Activated CD4-positive, alpha-beta memory T cell treated with anti-CD3 and anti-CD28 coated beads, Interleukin-2, amount 10 ng/mL, durations not matched to agents 7 days and 5 days (primary cell): Measurements from ENCODE around the gene EFHC1. TPM values are rescaled to one million over a fixed set of nuclear protein-coding genes. Genes with fewer than 3 reads are reported as not detected.

Experiments
- CTCF ChIA-PET: fragments of 350-600 bp; sonication (Branson Sonifier 250); formaldehyde crosslinking; loops from one replicate; lab custom pipeline; 2021; ENCODE audit warnings: antibody characterized with exemption, inconsistent platforms; lab: Charles Lee
- POLR2A ChIA-PET: fragments of 350-600 bp; sonication (Branson Sonifier 250); formaldehyde crosslinking; loops from one replicate; lab custom pipeline; 2021; ENCODE audit warnings: antibody characterized with exemption; lab: Charles Lee
- DNase-seq: peaks from one replicate; pipeline ENCODE4 v3.0.0-alpha.2; 2020
- H3K27ac Mint-ChIP-seq: one replicate; pipeline ENCODE4 v1.8.0; 2021; ENCODE audit warnings: mild to moderate bottlenecking, mixed read lengths
- H3K27me3 Mint-ChIP-seq: one replicate; pipeline ENCODE4 v1.8.0; 2021; ENCODE audit warnings: mixed read lengths
- H3K36me3 Mint-ChIP-seq: one replicate; pipeline ENCODE4 v1.8.0; 2021; ENCODE audit warnings: low read depth, mixed read lengths
- H3K4me1 Mint-ChIP-seq: one replicate; pipeline ENCODE4 v1.8.0; 2021; ENCODE audit warnings: mixed read lengths
- H3K4me3 Mint-ChIP-seq: one replicate; pipeline ENCODE4 v1.8.0; 2021; ENCODE audit warnings: mild to moderate bottlenecking, mixed read lengths
- H3K9me3 Mint-ChIP-seq: one replicate; pipeline ENCODE4 v1.8.0; 2021; ENCODE audit warnings: mixed read lengths
- total RNA-seq, 2 experiments: library from RNA; stranded (reverse); gene quantifications; one replicate each; pipeline ENCODE4 v1.2.3, GENCODE V29; 2021

Gene EFHC1
- total RNA-seq, 2 experiments from 2014 or later = 1.6 to 3.4 TPM

DNA sequence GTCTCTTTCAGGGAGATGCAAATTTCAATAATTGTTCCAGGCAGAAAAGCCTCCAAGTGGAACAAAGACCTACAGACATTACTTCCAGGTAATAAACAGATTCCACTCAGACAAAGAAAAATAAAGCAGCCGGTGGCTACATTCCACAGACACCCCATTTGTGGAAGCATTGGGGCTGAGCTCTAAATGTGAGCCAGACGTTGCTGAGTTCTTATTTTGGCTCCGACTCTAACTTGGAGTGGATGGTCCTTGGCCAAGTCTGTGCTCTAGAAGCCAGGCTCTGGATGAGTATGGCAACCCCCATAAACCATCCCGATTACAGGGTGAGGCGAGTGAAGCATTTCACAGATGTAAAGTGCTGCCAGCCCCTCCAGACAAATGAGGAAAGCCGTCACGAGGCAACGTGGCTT is 150.2 kb downstream of the EFHC1 start:
- Mint-ChIP-seq H3K36me3 (no peaks in the 10 kb centered on the region), H3K9me3 (no peaks in the 10 kb centered on the region), H3K4me1 (peaks cover 32% of the 10 kb centered on the region), H3K27ac (no peak overlapping the region), H3K27me3 (no peaks in the 10 kb centered on the region), H3K4me3 (no peak overlapping the region)
- CTCF ChIA-PET = no interaction called here
- POLR2A ChIA-PET = no interaction called here
- DNase-seq = no peak

DNA sequence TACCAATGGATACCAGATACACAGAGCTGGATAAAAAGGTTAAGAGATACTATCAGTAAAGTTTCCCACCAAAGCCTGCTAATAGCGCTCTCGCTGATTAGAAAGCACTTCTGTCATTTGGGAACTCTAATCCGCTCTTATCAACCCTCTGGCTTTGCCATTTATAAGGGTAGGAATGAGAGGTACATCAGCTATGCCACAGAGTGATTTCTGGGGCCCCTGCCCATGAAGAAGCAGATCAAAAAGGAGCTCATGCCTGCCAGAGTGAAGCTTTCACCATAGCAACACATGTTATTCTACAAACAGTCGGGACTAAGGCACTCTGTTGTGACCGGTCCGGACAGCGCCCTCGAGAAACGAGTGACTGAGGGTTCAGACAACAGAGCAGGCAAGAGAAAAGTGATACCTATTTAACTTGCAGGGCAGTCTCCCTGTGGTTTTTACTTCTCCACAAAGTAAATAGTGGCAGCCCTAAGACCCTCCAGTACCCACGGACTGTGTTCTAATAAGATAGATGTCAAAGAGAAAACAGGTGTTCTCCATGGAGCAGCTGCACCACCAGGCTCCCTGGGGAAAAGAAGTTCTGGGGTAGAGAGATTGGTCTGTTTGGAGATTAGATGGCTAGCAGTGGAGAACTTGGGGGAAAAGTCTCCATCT is 151.1 kb downstream of the EFHC1 start:
- Mint-ChIP-seq H3K4me1 (peaks cover 39% of the 10 kb centered on the region), H3K27me3 (peaks cover 4% of the 10 kb centered on the region), H3K36me3 (no peaks in the 10 kb centered on the region), H3K27ac (no peak overlapping the region), H3K9me3 (no peaks in the 10 kb centered on the region), H3K4me3 (no peak overlapping the region)
- ChIA-PET POLR2A (no interaction called here), CTCF (no interaction called here)
- no peak for DNase-seq

DNA sequence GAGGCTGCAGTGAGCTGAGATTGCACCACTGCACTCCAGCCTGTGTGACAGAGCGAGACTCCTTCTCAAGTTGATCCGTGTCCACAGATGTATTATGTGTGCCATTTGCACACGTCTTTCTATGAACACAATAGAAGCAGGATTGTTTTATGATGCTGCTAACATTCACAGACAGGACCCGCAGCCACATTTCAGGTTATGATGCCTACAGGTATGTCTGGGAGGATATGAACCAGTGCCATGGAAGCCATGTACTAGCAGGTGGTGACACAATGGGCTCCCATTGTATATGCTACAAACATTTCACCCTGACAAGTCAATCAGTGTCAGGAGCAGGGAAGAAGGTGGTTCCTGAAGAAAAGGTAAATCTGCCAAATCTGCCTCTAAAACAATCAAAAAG is 152.4 kb downstream of the EFHC1 start:
- CTCF ChIA-PET = interaction anchor here (0.7 kb wide), 1 partner anchor 154 kb away, joined by 3 read pairs; no protein-coding TSS in a partner anchor
- DNase-seq = no peak
- H3K4me3 Mint-ChIP-seq = no peak overlapping the region
- no peaks in the 10 kb centered on the region for H3K9me3 Mint-ChIP-seq
- H3K27me3 Mint-ChIP-seq = peaks cover 5% of the 10 kb centered on the region
- no peak overlapping the region for H3K27ac Mint-ChIP-seq
- no peaks in the 10 kb centered on the region for H3K36me3 Mint-ChIP-seq
- peaks cover 39% of the 10 kb centered on the region for H3K4me1 Mint-ChIP-seq
- POLR2A ChIA-PET = no interaction called here

DNA sequence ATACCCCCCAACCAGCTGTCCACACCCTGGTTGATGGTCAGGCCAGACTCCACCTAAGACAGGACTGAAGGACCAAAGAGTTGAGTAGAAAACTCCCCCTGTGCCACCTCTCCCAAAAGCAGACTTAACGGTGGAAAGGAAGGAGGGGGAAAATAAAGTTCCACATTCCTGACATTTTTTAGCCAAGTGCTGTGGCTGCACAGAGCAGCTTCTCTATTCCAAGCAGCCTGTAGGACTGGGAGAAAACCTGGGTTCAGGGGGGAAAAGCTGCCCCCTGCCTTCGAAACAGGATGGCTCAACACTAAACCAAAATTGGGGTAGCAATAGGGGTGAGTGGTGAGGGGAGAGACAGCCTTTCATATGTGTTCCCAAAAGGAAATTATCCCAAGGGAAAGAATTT is 153.2 kb downstream of the EFHC1 start:
- Mint-ChIP-seq H3K4me1 (peaks cover 40% of the 10 kb centered on the region), H3K36me3 (no peaks in the 10 kb centered on the region), H3K4me3 (no peak overlapping the region), H3K9me3 (no peaks in the 10 kb centered on the region), H3K27ac (no peak overlapping the region), H3K27me3 (peaks cover 5% of the 10 kb centered on the region)
- no peak for DNase-seq
- CTCF ChIA-PET = no interaction called here
- POLR2A ChIA-PET = no interaction called here

Other genes starting within 250 kb of the EFHC1 start
- 1 to 10 TPM; 5.5 to 6.2 TPM for gene IL17A, start 234.0 kb upstream of the EFHC1 start, total RNA-seq
- 10 to 100 TPM; 12.6 to 13.3 TPM for gene IL17F, start 175.8 kb upstream of the EFHC1 start, total RNA-seq
- 100 to 1,000 TPM; 149 TPM for gene MCM3, start 135.6 kb upstream of the EFHC1 start, total RNA-seq
- gene PAQR8, start 58.2 kb upstream of the EFHC1 start, total RNA-seq = 10 to 100 TPM; 12.8 to 14.1 TPM
- 1 to 10 TPM; 5.7 to 6.5 TPM for gene TRAM2, start 156.7 kb downstream of the EFHC1 start, total RNA-seq